Measurements from ENCODE around the gene PTDSS2. TPM values are rescaled to one million over a fixed set of nuclear protein-coding genes. Genes with fewer than 3 reads are reported as not detected.

Gene PTDSS2
- total and polyA plus RNA-seq, 10 of the 15 experiments (the other 5 are each of a cell fraction or from before 2014, with no cell fraction given), result 0.39 to 21.1 (median 10.8) TPM

DNA sequence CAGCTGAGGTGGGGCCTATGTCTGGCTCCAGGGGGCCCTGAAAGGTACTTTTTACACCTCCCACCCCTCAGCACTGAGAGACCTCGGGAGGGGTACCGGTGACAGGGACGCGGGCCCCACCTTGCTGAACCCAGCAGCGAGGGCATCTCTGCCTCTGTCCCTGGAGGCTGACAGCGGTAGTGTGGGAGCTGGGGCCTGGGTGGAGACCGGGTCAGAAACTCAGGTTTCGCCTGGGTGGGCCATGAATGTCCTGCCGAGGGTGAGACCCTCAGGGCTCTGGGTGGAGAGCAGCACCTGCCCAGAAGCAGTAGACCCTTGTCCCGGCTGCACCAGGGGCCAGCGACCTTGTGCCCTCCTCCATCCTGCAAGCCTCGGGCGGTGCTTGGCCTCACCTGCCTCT is 22.2 kb downstream of the PTDSS2 start (continued):
- TF ChIP-seq CREB1 (IDR thresholded peaks at IDR 0.05; ENCODE audit: low read depth) (no peak), WRNIP1 (IDR thresholded peaks at IDR 0.05; ENCODE audit: borderline replicate concordance, low read depth, low read length) (no peak), ZBTB4 (CRISPR knock-in tag; IDR thresholded peaks at IDR 0.05) (no peak), STAT3 (IDR thresholded peaks at IDR 0.05; ENCODE audit: low read depth, low read length) (no peak)

- no peak overlapping the region for H3K4me2 ChIP-seq (ENCODE audit: control insufficient read depth, insufficient read depth)
- H3K9me3 ChIP-seq (replicated peaks; ENCODE audit: control insufficient read depth, insufficient read depth, low read length), result no peaks in the 10 kb centered on the region
- intact Hi-C loops (cut with micrococcal nuclease; ENCODE audit: unreplicated experiment) (no loop called here), in situ Hi-C loops (cut with MboI) (no loop called here)
- no peaks in the 10 kb centered on the region for H3K27me3 ChIP-seq (replicated peaks in 1 of 2; ENCODE audit: control insufficient read depth in 2 of 2, insufficient read depth in 2 of 2, low read length in 1 of 2)
- H3K36me3 ChIP-seq (ENCODE audit: control insufficient read depth in 2 of 2, insufficient read depth in 2 of 2, low read length in 1 of 2), result no peaks in the 10 kb centered on the region; a peak in 1 of 4 replicates
- CTCF ChIA-PET, result no interaction called here
- no peak overlapping the region for H3K9ac ChIP-seq (ENCODE audit: control insufficient read depth, insufficient read depth, low read length)
- BruUV-seq (replicated peaks), result no TSS peak
- H3K4me1 ChIP-seq (ENCODE audit: control insufficient read depth, insufficient read depth, low read length), result no peaks in the 10 kb centered on the region
- DNase-seq (ENCODE audit: low read depth, low spot score) (no peak), FAIRE-seq (no peak), ATAC-seq (no peak)
- SMC1A ChIA-PET (ENCODE audit: uncharacterized antibody, unreplicated experiment), result no interaction called here
- TF ChIP-seq, protein P1, sequence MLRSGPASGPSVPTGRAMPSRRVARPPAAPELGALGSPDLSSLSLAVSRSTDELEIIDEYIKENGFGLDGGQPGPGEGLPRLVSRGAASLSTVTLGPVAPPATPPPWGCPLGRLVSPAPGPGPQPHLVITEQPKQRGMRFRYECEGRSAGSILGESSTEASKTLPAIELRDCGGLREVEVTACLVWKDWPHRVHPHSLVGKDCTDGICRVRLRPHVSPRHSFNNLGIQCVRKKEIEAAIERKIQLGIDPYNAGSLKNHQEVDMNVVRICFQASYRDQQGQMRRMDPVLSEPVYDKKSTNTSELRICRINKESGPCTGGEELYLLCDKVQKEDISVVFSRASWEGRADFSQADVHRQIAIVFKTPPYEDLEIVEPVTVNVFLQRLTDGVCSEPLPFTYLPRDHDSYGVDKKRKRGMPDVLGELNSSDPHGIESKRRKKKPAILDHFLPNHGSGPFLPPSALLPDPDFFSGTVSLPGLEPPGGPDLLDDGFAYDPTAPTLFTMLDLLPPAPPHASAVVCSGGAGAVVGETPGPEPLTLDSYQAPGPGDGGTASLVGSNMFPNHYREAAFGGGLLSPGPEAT (IDR thresholded peaks at IDR 0.05; ENCODE audit: low read depth), result no peak
- TF ChIP-seq BRCA1 (IDR thresholded peaks at IDR 0.05; ENCODE audit: low read depth, low read length) (no peak), KAT2A (conservative IDR thresholded peaks at IDR 0.05; ENCODE audit: control insufficient read depth, low read depth, low read length) (no peak), SMARCA5 (IDR thresholded peaks at IDR 0.05) (no peak), BCL11A (IDR thresholded peaks at IDR 0.05; ENCODE audit: low read depth, low read length) (no peak), CTCF (IDR thresholded peaks at IDR 0.05 in 2 of 3, conservative IDR thresholded peaks at IDR 0.05 in 1 of 3; ENCODE audit: control insufficient read depth in 2 of 3, extremely low read depth in 1 of 3, insufficient read depth in 1 of 3, low read depth in 3 of 3, low read length in 3 of 3) (no peak), SIN3A (IDR thresholded peaks at IDR 0.05; ENCODE audit: low read depth, low read length) (no peak), NR2F1 (conservative IDR thresholded peaks at IDR 0.05) (no peak), TBL1XR1 (IDR thresholded peaks at IDR 0.05; ENCODE audit: low read depth, low read length) (no peak), PAX8 (IDR thresholded peaks at IDR 0.05) (no peak), PBX3 (IDR thresholded peaks at IDR 0.05; ENCODE audit: insufficient replicate concordance, low read depth, low read length) (no peak), RAD51 (IDR thresholded peaks at IDR 0.05) (no peak)
- no peak overlapping the region for H3K27ac ChIP-seq (ENCODE audit: control insufficient read depth, insufficient read depth)
- no peaks in the 10 kb centered on the region for H4K20me1 ChIP-seq (ENCODE audit: control insufficient read depth, insufficient read depth)
- no peak overlapping the region for H3K4me3 ChIP-seq
- 92% methylated on average over 28 of the region's 28 CpGs for WGBS (ENCODE audit: insufficient coverage, insufficient replicate concordance, low lambda C conversion rate, missing lambda C conversion rate)
- RAD21 ChIA-PET (ENCODE audit: unreplicated experiment), result no interaction called here
- no peaks in the 10 kb centered on the region for H3K79me2 ChIP-seq (ENCODE audit: control insufficient read depth, insufficient read depth, low read length)
- POLR2A ChIA-PET, result no interaction called here
- H2AFZ ChIP-seq (ENCODE audit: control insufficient read depth, low read depth, low read length), result no peak overlapping the region
Observed at GRCh38 chr11:472816-473215, 22.7 kb downstream of the PTDSS2 start.

Measured in GM12878 (cell line).